ENCODE data around the gene NBAS.

NBAS gene

DNA sequence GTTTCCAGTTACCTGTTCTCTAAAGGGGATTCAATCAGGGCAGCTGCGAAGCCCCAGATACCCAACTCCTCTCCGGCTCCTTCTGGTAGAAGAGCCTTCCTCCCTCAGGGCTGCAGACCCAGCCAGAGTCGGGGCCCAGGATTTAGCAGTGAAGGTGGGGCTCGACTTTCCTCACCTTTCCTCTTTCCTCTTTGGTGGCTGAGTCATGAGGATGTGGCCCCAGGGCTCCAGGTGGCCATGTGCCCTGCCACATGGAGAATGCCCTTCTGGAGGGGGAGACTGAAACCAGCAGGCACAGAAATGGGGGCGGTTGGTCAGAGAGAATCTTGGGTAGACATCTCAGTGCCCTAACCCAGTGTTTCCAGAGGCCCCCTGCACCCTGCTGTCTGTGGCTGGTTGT is 402.6 kb downstream of the NBAS start:
- DNase-seq: no peak

DNA sequence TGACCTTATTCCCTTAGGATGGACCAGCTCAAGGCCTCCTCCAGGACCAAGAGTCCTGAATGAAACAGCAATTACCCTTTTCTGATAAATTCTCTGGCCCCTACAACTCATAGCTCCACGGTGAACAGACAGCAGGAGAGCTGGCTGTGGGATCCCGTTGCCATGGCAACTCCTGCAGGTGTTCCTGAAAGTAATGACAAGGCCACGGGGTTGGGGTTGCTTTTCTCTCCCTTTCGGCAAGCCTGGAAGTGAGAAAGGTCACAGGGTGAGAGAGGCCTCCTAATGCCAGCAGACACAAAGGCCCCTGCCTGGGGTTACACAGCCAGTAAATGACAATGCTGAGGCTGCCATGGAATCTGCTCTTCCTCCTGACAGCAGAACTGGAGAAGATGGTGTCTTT is 403.0 kb downstream of the NBAS start:
- no peak for DNase-seq

- DNase-seq: no peak
These were observed 405.1 kb downstream of the NBAS start for GRCh38 chr2:15155959-15156574.

GRCh38 chr2:15154297-15154696 is 406.8 kb downstream of the NBAS start:
- no peak for DNase-seq

DNA sequence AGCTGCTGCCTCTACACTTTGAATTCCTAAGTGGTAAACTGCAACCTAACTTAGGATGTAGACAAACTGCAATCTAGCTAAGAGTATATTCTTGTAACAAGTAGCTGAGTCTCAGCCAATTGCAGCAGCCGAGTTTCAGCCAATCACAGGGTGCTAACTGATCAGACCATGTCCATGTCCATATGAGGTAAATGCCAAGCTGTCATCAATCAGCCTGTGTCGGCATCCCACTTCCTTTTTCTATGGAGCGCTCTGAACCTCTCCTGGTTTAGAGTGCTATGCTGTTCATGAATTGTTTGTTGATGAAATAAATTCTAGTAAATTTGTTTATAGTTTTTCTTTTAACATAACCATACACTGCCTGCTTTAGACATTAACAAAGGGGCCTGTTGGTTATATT is 408.8 kb downstream of the NBAS start:
- no peak for DNase-seq

- no peak for DNase-seq
These were observed 412.1 kb downstream of the NBAS start for GRCh38 chr2:15149063-15149462.

DNA sequence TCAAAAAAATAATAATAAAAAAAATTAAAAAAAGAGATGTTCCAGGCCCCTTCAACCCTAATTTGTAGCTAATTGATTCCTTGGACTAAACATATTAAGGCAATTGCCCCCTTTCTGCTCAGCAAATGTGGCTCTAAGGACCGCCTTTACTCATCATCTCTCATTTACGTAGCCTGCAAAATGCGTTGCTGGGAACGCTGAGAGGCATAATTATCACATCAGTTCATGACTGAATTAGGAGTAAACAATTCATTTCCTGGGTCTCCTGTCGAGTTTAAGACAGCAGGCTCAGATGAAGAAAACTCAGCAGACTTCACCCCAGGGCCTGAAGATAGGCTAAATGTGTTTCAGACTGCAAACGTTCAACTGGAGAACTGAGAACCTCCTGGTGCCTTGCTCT is 413.5 kb downstream of the NBAS start:
- DNase-seq: no peak

- DNase-seq: no peak
These were observed 414.2 kb downstream of the NBAS start for GRCh38 chr2:15146960-15147359.

DNA sequence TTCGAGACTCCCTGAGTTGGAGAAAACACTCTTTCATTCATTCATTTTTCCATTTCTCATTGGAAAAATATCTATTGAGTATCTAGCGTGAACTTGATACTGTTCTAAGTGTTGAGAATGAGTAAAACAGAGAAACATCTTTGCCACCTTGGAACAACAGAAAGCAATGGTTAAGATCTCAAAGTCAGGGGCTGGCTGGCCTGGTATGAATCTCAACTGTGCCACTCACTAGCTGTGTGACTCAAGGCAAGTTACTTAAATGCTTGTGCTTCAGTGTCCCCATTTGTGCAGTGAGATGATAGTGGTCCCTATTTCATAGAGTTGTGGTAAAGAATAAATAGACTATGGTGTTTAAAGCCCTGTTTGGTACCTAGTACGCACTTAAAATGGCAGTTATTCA is 415.2 kb downstream of the NBAS start:
- DNase-seq: no peak

DNA sequence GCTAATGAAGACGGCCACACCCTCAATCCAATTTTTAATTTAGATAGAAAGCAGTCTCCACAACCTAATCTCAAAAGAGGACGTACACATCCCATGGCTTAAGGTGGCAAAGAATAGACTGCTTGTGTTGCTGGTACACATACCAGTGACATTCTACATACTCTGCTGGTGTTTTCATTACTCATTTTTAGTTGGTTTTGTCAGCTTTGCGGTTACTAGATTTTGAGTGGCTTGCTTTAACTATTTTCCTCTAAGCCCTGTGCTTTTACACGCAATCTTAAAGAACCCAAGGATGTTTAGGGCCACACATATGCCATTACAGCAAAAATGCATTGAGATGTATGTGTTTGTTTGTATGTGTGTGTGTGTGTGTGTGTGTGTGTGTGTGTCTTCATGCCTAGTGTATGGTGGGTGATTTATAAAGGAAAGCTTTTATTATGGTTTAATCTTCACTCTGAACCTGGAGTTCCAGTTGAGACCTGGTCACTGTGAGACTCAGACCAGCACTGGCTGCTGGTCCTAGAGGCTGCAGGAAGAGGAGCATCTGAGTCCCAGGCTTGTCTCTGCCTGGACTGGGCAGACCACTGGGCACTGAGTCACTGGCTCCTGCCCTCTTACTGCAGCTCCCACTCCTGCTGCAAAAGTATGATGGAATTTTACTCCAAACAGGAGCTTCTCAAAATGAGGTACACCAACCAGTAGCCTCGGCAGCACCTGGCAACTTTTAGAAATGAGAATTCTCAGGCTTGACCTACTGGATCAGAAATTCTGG is 415.9 kb downstream of the NBAS start:
- DNase-seq: no peak

- no peak for DNase-seq
These were observed 419.0 kb downstream of the NBAS start for GRCh38 chr2:15142069-15142689.

DNA sequence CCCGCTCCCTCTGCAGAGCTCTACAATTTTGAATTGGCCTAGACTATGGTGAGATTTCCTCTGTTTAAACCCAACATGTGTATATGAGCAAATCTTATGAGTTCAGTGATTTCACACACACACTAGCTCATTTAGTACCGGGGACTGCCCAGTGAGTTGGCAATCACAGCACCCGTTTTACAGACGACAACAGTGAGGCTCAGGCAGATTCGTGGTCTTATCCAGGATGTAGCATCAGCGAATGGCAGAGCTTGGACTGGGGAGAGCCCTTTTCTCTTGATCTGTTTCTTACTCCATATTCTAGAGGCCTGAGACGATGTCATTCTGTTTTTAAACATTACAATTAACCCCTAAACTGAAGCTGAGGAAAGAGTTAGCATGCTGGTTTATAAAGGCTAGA is 419.9 kb downstream of the NBAS start:
- no peak for DNase-seq

DNA sequence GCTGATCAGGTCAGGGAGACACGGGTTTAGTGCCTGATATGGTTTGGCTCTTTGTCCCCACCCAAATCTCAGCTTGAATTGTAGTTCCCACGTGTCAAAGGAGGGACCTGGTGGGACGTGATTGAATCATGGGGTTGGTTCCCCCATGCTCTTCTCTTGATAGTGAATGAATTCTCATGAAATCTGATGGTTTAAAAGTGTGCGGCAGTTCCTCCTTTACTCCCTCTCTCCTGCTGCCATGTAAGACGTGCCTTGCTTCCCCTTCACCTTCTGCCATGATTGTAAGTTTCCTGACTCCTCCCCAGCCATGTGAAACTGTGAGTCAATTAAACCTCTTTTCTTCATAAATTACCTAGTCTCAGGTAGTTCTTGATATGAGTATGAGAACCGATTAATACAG is 424.5 kb downstream of the NBAS start:
- DNase-seq: no peak

DNA sequence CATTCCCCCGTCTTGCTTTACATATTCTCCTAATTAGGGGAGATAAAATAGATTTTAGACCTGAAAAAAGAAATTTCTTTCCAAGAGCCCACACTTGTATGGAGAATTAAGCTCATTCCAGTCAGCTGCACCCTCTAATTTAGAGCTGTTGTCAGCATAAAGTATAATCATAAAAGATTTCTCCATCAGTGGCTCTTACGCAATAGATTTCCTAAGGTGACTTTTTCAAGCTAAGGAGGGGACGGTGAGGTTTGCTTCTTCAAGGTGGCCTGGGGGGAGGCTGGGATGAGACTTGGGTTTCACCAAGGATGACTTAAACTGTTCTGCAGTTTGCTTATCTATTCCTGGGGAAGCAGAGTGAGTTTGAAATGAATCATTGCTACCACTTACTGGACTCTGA is 426.2 kb downstream of the NBAS start:
- DNase-seq: no peak

DNA sequence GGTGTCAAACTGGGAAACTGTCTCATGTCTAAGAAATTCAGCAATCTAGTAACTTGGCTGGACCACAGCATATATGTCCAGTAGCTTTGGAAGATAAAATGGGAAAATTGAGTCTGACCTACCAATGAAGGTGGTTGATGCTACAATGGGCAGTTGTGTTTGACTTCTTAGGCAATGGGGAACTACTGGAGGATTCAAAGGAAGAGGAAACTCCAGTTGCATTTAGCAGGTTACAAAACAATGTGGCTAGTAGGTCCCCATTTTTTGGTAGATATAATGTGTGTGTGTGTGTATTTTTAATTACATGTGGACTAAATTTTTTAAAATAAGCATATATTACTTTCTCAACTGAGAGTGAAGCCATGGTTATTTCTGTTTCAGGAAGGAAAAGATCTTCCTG is 427.7 kb downstream of the NBAS start:
- no peak for DNase-seq

GRCh38 chr2:15128846-15129245 is 432.3 kb downstream of the NBAS start:
- DNase-seq: no peak

DNA sequence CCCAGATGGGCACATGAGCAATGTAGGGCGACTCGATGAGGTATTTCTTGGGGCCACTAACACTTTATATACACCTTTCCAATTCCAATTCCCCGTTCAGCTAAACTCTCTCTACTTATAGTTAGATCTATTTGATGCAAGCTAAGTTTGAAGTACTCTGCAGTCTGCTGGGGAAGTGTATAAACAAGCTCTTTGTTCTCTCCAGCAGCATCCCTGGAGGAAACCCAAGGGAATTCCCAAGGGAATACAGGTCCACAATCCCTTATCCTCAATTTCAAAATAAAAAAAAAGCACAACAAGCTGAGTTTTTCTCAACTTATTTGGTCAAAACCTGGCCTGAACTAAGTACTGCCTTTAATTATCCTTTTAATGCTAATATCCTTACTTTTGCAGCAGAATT is 433.3 kb downstream of the NBAS start:
- no peak for DNase-seq

GRCh38 chr2:15127301-15127700 is 433.8 kb downstream of the NBAS start:
- DNase-seq: no peak

DNA sequence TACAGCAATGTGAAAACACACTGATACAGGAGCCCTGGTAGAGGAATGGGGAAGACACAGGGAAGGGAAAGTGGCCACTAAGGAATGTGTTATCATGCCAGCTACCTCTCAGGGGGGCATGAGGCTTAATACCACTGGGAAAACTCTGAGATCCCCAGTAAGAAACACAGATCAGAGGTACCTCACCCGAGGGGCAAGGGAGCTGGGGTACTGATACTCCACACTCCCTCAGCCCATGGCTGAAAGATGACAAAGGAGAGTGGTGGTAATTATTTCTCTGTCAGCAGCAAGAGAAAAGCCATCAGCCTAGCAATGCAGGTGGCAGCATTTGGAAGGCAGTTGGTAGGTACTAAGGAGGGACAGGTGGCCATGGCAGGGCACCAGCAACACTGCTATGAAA is 434.8 kb downstream of the NBAS start:
- no peak for DNase-seq

- DNase-seq: no peak
These were observed 438.2 kb downstream of the NBAS start for GRCh38 chr2:15122915-15123314.

DNA sequence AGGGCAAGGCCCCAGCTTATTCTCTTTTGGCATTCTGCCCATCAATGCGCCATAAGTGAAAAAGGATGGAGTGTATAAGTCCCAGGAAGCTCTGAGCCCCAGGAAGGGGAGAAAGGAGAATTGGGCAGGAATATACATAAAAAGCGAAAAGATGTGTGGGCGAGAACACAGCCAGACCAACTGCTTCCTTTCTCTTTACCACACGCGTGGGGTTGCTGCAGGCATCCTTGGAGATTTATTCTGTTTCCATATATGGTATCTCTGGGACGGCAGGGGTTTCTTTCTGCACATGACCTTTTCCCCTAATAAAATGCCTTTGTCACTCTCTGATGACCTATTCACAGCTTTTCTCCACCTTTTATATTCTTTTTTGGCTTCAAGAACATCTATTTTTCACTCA is 440.5 kb downstream of the NBAS start:
- no peak for DNase-seq

GRCh38 chr2:15119722-15120175 is 441.4 kb downstream of the NBAS start:
- no peak for DNase-seq

- no peak for DNase-seq
These were observed 443.6 kb downstream of the NBAS start for GRCh38 chr2:15117409-15118050.

Measured in T1000 (cell line).